ENCODE data around the gene TMCO4. TPM values are rescaled to one million over a fixed set of nuclear protein-coding genes. Genes with fewer than 3 reads are reported as not detected.

The TMCO4 gene
- total and polyA plus RNA-seq, 2 donors (not counting 3 experiments of a cell fraction or from before 2014, with no cell fraction given): 7.6 to 10.3 TPM

DNA sequence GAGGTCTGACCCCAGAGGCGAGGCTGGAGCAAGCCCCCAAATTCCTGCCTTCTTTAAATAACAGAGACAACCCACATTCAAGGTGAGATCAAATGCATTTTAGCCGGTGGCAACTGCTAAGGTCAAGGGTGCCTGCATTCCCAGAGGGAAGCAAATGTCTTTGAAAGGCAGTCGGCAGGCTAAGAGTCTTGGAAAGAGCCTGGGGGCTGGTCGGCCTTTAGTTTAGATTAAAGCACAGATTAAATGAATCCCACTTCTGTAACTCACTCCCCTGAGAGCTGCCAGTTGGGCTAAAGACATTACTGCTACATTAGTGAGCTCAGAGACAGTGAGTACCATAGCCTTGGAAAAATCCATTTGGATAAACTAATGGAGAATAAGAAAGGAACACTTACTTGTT, 75.8 kb downstream of the TMCO4 start:
- no TSS peak for BruUV-seq (replicated peaks)
- Histone ChIP-seq H3K4me1 (ENCODE audit: control insufficient read depth, extremely low read depth, insufficient read depth, low read length) (no peaks in the 10 kb centered on the region), H2AFZ (ENCODE audit: low read depth, low read length) (no peak overlapping the region), H3K9me1 (replicated peaks; ENCODE audit: control insufficient read depth, extremely low read depth, insufficient read depth, low read length) (no peaks in the 10 kb centered on the region), H3K9ac (replicated peaks; ENCODE audit: extremely low read depth, insufficient read depth, low read length) (no peak overlapping the region), H3K27ac (ENCODE audit: insufficient read depth, low read depth, low read length) (no peak overlapping the region), H3K4me2 (ENCODE audit: insufficient read depth, low read length) (no peak overlapping the region), H3K9me3 (replicated peaks; ENCODE audit: control insufficient read depth, insufficient read depth, low read length) (no peaks in the 10 kb centered on the region), H4K20me1 (replicated peaks; ENCODE audit: control insufficient read depth, extremely low read depth, insufficient read depth, low read length) (no peaks in the 10 kb centered on the region), H3K27me3 (ENCODE audit: control insufficient read depth in 2 of 2, insufficient read depth in 2 of 2, low read length in 2 of 2) (no peaks in the 10 kb centered on the region), H3K79me2 (ENCODE audit: control insufficient read depth, insufficient read depth, low read length) (no peaks in the 10 kb centered on the region), H3K4me3 (replicated peaks in 1 of 3; ENCODE audit: insufficient read depth in 1 of 3, low read depth in 1 of 3, low read length in 3 of 3) (no peak overlapping the region), H3K36me3 (ENCODE audit: control insufficient read depth in 2 of 2, extremely low read depth in 1 of 2, insufficient read depth in 2 of 2, low read length in 2 of 2) (no peaks in the 10 kb centered on the region)
- intact Hi-C loops (cut with micrococcal nuclease): no loop called here
- no peak for DNase-seq (ENCODE audit: low read depth, low spot score)
- dilution Hi-C loops (cut with MboI; ENCODE audit: extremely low pct_ligation_motif_present, low sequenced_read_pairs): no loop called here
- no peak for FAIRE-seq
- TF ChIP-seq POLR2AphosphoS5 (IDR thresholded peaks at IDR 0.05; ENCODE audit: insufficient read depth, low read depth, low read length): no peak
- no peak for TF ChIP-seq MYC (IDR thresholded peaks at IDR 0.05; ENCODE audit: low read depth, low read length)
- TF ChIP-seq FOS (IDR thresholded peaks at IDR 0.05; ENCODE audit: borderline replicate concordance, insufficient read depth, low read length): no peak
- TF ChIP-seq GATA2 (IDR thresholded peaks at IDR 0.05; ENCODE audit: insufficient read depth, insufficient read length, low read depth, low read length): no peak
- TF ChIP-seq, protein P1, sequence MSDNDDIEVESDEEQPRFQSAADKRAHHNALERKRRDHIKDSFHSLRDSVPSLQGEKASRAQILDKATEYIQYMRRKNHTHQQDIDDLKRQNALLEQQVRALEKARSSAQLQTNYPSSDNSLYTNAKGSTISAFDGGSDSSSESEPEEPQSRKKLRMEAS (IDR thresholded peaks at IDR 0.05; ENCODE audit: insufficient read depth, insufficient read length): no peak
- no peak for TF ChIP-seq JUN (IDR thresholded peaks at IDR 0.05; ENCODE audit: borderline replicate concordance, insufficient read depth, insufficient read length, low read depth)
- no peak for TF ChIP-seq CTCF (IDR thresholded peaks at IDR 0.05; ENCODE audit: extremely low read depth in 1 of 2, insufficient read depth in 1 of 2, low read depth in 1 of 2, low read length in 2 of 2)
- TF ChIP-seq EZH2 (IDR thresholded peaks at IDR 0.05; ENCODE audit: borderline replicate concordance, low read depth, low read length, severe bottlenecking): no peak
- TF ChIP-seq POLR2A (IDR thresholded peaks at IDR 0.05; ENCODE audit: low read depth, low read length): no peak
- ChIA-PET CTCF (interaction anchor here (2.7 kb wide), 1 partner anchor 8 kb away, joined by 12 read pairs; no protein-coding TSS in a partner anchor), POLR2A (no interaction called here)
